Mesenchymal stem cell (in vitro differentiated cells and primary cell): ENCODE measurements around the gene PELI3.
"Not testable (repeated sequence)": the region's sequence is repeated elsewhere in the genome, so short reads cannot be mapped to it uniquely, and the experiment has no call there.

ENCODE experiments used
- DNase-seq: peaks from one replicate; pipeline ENCODE4 v3.0.0-alpha.2; 2013
- H2AFZ ChIP-seq: one replicate; pipeline ENCODE4 v1.6.1; 2013; ENCODE audit warnings: low read depth, mild to moderate bottlenecking, control low read depth, inconsistent platforms, low read length, moderate library complexity
- H2AK5ac ChIP-seq: 2 replicates; pipeline ENCODE4 v1.6.1; 2013; ENCODE audit warnings: low read length, moderate library complexity, mild to moderate bottlenecking, inconsistent platforms; ENCODE audit not compliant: severe bottlenecking
- H2BK120ac ChIP-seq: one replicate; pipeline ENCODE4 v1.6.1; 2013; ENCODE audit warnings: low read depth, mild to moderate bottlenecking, inconsistent platforms, low read length, moderate library complexity
- H2BK12ac ChIP-seq, 2 experiments: one replicate each; pipeline ENCODE4 v1.6.1; 2013; ENCODE audit warnings: inconsistent platforms in 2 of 2, low read length in 2 of 2, mild to moderate bottlenecking in 2 of 2, moderate library complexity in 2 of 2, control low read depth in 1 of 2
- H2BK15ac ChIP-seq: one replicate; pipeline ENCODE4 v1.6.1; 2013; ENCODE audit warnings: mild to moderate bottlenecking, low read depth, inconsistent platforms; ENCODE audit not compliant: poor library complexity, severe bottlenecking
- H2BK5ac ChIP-seq: 2 replicates; pipeline ENCODE4 v1.6.1; 2013; ENCODE audit warnings: low read depth, mild to moderate bottlenecking, low read length, control low read depth, inconsistent platforms; ENCODE audit not compliant: poor library complexity, severe bottlenecking
- H3K14ac ChIP-seq, 2 experiments: one replicate each; pipeline ENCODE4 v1.6.1; 2013; ENCODE audit warnings: inconsistent platforms in 2 of 2, low read length in 2 of 2, control low read depth in 1 of 2, mild to moderate bottlenecking in 1 of 2, moderate library complexity in 1 of 2
- H3K18ac ChIP-seq, 2 experiments: one replicate each; pipeline ENCODE4 v1.6.1; 2013; ENCODE audit warnings: inconsistent platforms in 2 of 2, low read length in 2 of 2, control low read depth in 1 of 2, low read depth in 1 of 2, mild to moderate bottlenecking in 1 of 2
- H3K23ac ChIP-seq, 2 experiments: one replicate each; pipeline ENCODE4 v1.6.1; 2013; ENCODE audit warnings: inconsistent platforms in 2 of 2, low read length in 2 of 2, mild to moderate bottlenecking in 2 of 2, moderate library complexity in 2 of 2, control low read depth in 1 of 2
- H3K27ac ChIP-seq: 2 replicates; pipeline ENCODE4 v1.5.1; 2013; ENCODE audit warnings: mild to moderate bottlenecking, moderate library complexity, low read length, control low read depth, inconsistent platforms; ENCODE audit not compliant: poor library complexity, severe bottlenecking
- H3K27me3 ChIP-seq, 2 experiments: 2 replicates each; pipeline versions ENCODE4 v1.6.1 to v1.7.0; 2013; ENCODE audit warnings: low read length in 2 of 2, mild to moderate bottlenecking in 2 of 2, moderate library complexity in 2 of 2, control low read depth in 1 of 2, inconsistent platforms in 1 of 2; ENCODE audit not compliant: control insufficient read depth in 1 of 2, insufficient read depth in 1 of 2
- H3K36me3 ChIP-seq, 2 experiments: 2 replicates each; pipeline versions ENCODE4 v1.6.1 to v1.7.0; 2013; ENCODE audit warnings: low read length in 2 of 2, control low read depth in 1 of 2, inconsistent platforms in 1 of 2, low read depth in 1 of 2, mild to moderate bottlenecking in 1 of 2; ENCODE audit not compliant: insufficient read depth in 2 of 2, control insufficient read depth in 1 of 2
- H3K4ac ChIP-seq, 2 experiments: one replicate each; pipeline ENCODE4 v1.6.1; 2013; ENCODE audit warnings: inconsistent platforms in 2 of 2, low read length in 2 of 2, mild to moderate bottlenecking in 2 of 2, moderate library complexity in 2 of 2, control low read depth in 1 of 2, low read depth in 1 of 2
- H3K4me1 ChIP-seq: 2 replicates; pipeline ENCODE4 v1.6.1; 2013; ENCODE audit warnings: low read depth, low read length, control low read depth; ENCODE audit not compliant: control insufficient read depth, insufficient read depth
- H3K4me2 ChIP-seq: 2 replicates; pipeline ENCODE4 v1.6.1; 2013; ENCODE audit warnings: low read length, mild to moderate bottlenecking, inconsistent platforms; ENCODE audit not compliant: poor library complexity, severe bottlenecking
- H3K4me3 ChIP-seq, 2 experiments: 2 replicates each; pipeline versions ENCODE4 v1.5.1 to v1.7.0; 2013; ENCODE audit warnings: low read length in 2 of 2, mild to moderate bottlenecking in 2 of 2, control low read depth in 1 of 2, low read depth in 1 of 2; ENCODE audit not compliant: insufficient read depth in 1 of 2
- H3K79me1 ChIP-seq: replicated peaks from 2 replicates; pipeline ENCODE4 v1.6.1; 2013; ENCODE audit warnings: mild to moderate bottlenecking, control low read depth, low read length, inconsistent platforms; ENCODE audit not compliant: poor library complexity, severe bottlenecking
- H3K9ac ChIP-seq: 2 replicates; pipeline ENCODE4 v1.7.0; 2013; ENCODE audit warnings: mild to moderate bottlenecking, low read length, moderate library complexity
- H3K9me3 ChIP-seq: 2 replicates; pipeline ENCODE4 v1.7.0; 2013; ENCODE audit warnings: mild to moderate bottlenecking, low read length; ENCODE audit not compliant: control insufficient read depth
- H4K8ac ChIP-seq: one replicate; pipeline ENCODE4 v1.6.1; 2013; ENCODE audit warnings: inconsistent platforms, mild to moderate bottlenecking, low read length, moderate library complexity
- H4K91ac ChIP-seq: one replicate; pipeline ENCODE4 v1.6.1; 2013; ENCODE audit warnings: mild to moderate bottlenecking, low read length, inconsistent platforms
- WGBS: methylation state at CpG from one replicate; pipeline ENCODE4 v1.1.7; 2013; ENCODE audit warnings: mixed read lengths; 5-methylcytosine and 5-hydroxymethylcytosine counted together

PELI3 gene

GRCh38 chr11:66462911-66463310 lies 3.8 kb upstream of the PELI3 start:
- Histone ChIP-seq H3K4me2 (no peak overlapping the region), H3K79me1 (peaks cover 6% of the 10 kb centered on the region), H3K9me3 (no peaks in the 10 kb centered on the region), H3K36me3 (no peaks in the 10 kb centered on the region), H3K9ac (no peak overlapping the region), H3K4me1 (peaks cover 14% of the 10 kb centered on the region), H2BK120ac (no peak overlapping the region), H4K91ac (no peak overlapping the region), H2BK12ac (no peak overlapping the region), H2BK15ac (no peak overlapping the region), H2AK5ac (no peak overlapping the region), H3K18ac (no peak overlapping the region), H3K4me3 (no peak overlapping the region), H3K27me3 (peaks cover 0 to 10% of the 10 kb centered on the region in 2 experiments), H3K27ac (no peak overlapping the region), H3K4ac (no peak overlapping the region), H2AFZ (no peak overlapping the region), H2BK5ac (no peak overlapping the region), H4K8ac (no peak overlapping the region), H3K14ac (no peak overlapping the region), H3K23ac (no peak overlapping the region)
- WGBS = 92% methylated on average over 3 of the region's 3 CpGs
- no peak for DNase-seq

DNA sequence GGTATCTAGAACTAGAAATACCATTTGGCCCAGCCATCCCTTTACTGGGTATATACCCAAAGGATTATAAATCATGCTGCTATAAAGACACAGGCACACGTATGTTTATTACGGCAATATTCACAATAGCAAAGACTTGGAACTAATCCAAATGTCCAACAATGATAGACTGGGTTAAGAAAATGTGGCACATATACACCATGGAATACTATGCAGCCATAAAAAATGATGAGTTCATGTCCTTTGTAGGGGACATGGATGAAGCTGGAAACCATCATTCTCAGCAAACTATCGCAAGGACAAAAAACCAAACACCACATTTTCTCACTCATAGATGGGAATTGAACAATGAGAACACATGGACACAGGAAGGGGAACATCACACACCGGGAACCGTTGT lies 2.6 kb upstream of the PELI3 start:
- H4K91ac ChIP-seq, H2AFZ ChIP-seq, H2BK5ac ChIP-seq, H2BK120ac ChIP-seq, H3K14ac ChIP-seq, H3K9ac ChIP-seq, H3K79me1 ChIP-seq, H3K27me3 ChIP-seq, H3K4me2 ChIP-seq, H3K23ac ChIP-seq, H3K27ac ChIP-seq, H3K4me3 ChIP-seq, H4K8ac ChIP-seq, H3K4ac ChIP-seq, H2BK12ac ChIP-seq, H2BK15ac ChIP-seq, H3K18ac ChIP-seq, DNase-seq, H3K36me3 ChIP-seq, H2AK5ac ChIP-seq, H3K9me3 ChIP-seq: not testable (repeated sequence)
- 100% methylated on average over 1 of the region's 5 CpGs for WGBS
- peaks cover 14% of the 10 kb centered on the region for H3K4me1 ChIP-seq

DNA sequence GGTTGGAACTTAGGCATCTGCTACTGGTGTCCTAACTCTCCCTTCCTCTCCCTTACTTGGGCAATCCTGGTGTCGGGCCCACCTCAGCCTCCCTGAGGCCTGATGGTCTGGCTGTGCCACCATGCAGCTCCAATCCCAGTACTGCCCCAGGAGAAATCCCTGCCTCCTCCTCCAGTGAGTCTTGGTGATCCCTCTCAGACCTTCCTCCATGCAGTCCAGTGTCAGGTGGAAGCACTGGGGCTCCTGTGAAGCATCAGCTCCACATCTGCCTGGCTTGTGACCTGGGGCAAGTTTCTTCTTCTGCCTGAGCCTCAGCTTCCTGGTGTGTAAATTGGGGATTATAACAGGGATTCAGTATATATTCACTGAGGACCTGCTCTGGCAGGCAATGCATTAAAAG lies 1.8 kb upstream of the PELI3 start:
- Histone ChIP-seq H3K18ac (no peak overlapping the region), H3K14ac (no peak overlapping the region), H3K4ac (no peak overlapping the region), H2BK15ac (no peak overlapping the region), H3K4me2 (no peak overlapping the region), H3K9ac (no peak overlapping the region), H2BK120ac (no peak overlapping the region), H3K4me3 (no peak overlapping the region), H3K36me3 (no peaks in the 10 kb centered on the region), H2AFZ (no peak overlapping the region), H3K27ac (no peak overlapping the region), H4K8ac (no peak overlapping the region), H3K27me3 (no peaks in the 10 kb centered on the region), H2BK12ac (no peak overlapping the region), H3K4me1 (peaks cover 14% of the 10 kb centered on the region), H3K23ac (peak overlapping the region in 1 of 2 experiments; percentile 34), H3K9me3 (no peaks in the 10 kb centered on the region), H3K79me1 (peaks cover 6% of the 10 kb centered on the region), H2AK5ac (no peak overlapping the region), H4K91ac (no peak overlapping the region), H2BK5ac (no peak overlapping the region)
- no peak for DNase-seq
- 100% methylated on average over 1 of the region's 1 CpG for WGBS

- peak overlapping the region; percentile 34 to 61 for H3K18ac ChIP-seq
- peak overlapping the region; percentile 62 to 89 for H3K4me3 ChIP-seq
- no peak overlapping the region for H4K8ac ChIP-seq
- H3K9ac ChIP-seq = peak overlapping the region; percentile 79
- peak overlapping the region; percentile 81 for H3K4me2 ChIP-seq
- peaks cover 6% of the 10 kb centered on the region for H3K79me1 ChIP-seq
- H3K4ac ChIP-seq = no peak overlapping the region
- no peak overlapping the region for H4K91ac ChIP-seq
- H2BK15ac ChIP-seq = no peak overlapping the region
- peaks cover 14% of the 10 kb centered on the region for H3K4me1 ChIP-seq
- no peaks in the 10 kb centered on the region for H3K9me3 ChIP-seq
- H3K27me3 ChIP-seq = no peaks in the 10 kb centered on the region
- no peak for DNase-seq
- H3K27ac ChIP-seq = no peak overlapping the region
- no peak overlapping the region for H2BK12ac ChIP-seq
- no peak overlapping the region for H2AK5ac ChIP-seq
- no peak overlapping the region for H2BK120ac ChIP-seq
- H2BK5ac ChIP-seq = no peak overlapping the region
- 50% methylated on average over 19 of the region's 19 CpGs for WGBS
- H2AFZ ChIP-seq = no peak overlapping the region
- no peak overlapping the region for H3K14ac ChIP-seq
- H3K23ac ChIP-seq = peak overlapping the region in 1 of 2 experiments; percentile 34
- H3K36me3 ChIP-seq = peaks cover 0 to 6% of the 10 kb centered on the region in 2 experiments
These were observed 1.1 kb upstream of the PELI3 start for GRCh38 chr11:66465373-66466224.
